K562 (cell line): ENCODE measurements around the gene MRI1. TPM values are rescaled to one million over a fixed set of nuclear protein-coding genes. Genes with fewer than 3 reads are reported as not detected.

ENCODE experiments used
- ASH1L ChIP-seq: fragments of 450-650 bp; IDR thresholded peaks from 2 replicates; pipeline ENCODE4 v1.6.1; 2018; ENCODE audit warnings: borderline replicate concordance, mild to moderate bottlenecking, low read depth; ENCODE audit not compliant: partially characterized antibody
- CGGBP1 ChIP-seq: fragments of 250-450 bp; sonication (Bioruptor Pico); IDR thresholded peaks from 2 replicates; pipeline ENCODE4 v1.9.0; 2021; ENCODE audit warnings: mild to moderate bottlenecking
- CTBP1 ChIP-seq: fragments of 450-650 bp; IDR thresholded peaks from 2 replicates; pipeline ENCODE4 v1.6.1; 2016; ENCODE audit warnings: borderline replicate concordance
- HMG20A ChIP-seq: fragments of 450-650 bp; formaldehyde crosslinking; conservative IDR thresholded peaks from 2 replicates; pipeline ENCODE4 v1.4.0; 2020; ENCODE audit warnings: mild to moderate bottlenecking, mixed read lengths
- MEF2A ChIP-seq: IDR thresholded peaks from 2 replicates; pipeline ENCODE4 v1.6.1; 2011; ENCODE audit warnings: low read depth, mild to moderate bottlenecking, low read length, moderate library complexity; ENCODE audit not compliant: control insufficient read depth
- NFE2L1 ChIP-seq: fragments of 450-650 bp; IDR thresholded peaks from 2 replicates; pipeline ENCODE4 v1.6.1; 2016; ENCODE audit warnings: missing genetic modification characterization, low read depth, mild to moderate bottlenecking, missing compliant biosample characterization, moderate library complexity, borderline replicate concordance
- RFX1 ChIP-seq: fragments of 450-650 bp; IDR thresholded peaks from 2 replicates; pipeline ENCODE4 v1.6.1; 2016; ENCODE audit warnings: mild to moderate bottlenecking, moderate library complexity
- STAT6 ChIP-seq: sonication (generic); formaldehyde crosslinking; IDR thresholded peaks from 2 replicates; pipeline ENCODE4 v1.8.1; 2023; ENCODE audit warnings: mild to moderate bottlenecking, missing genetic modification reagents
- TOE1 ChIP-seq, 2 experiments: fragments of 450-650 bp in 1 of 2; sonication (generic) in 1 of 2; formaldehyde crosslinking in 1 of 2; IDR thresholded peaks; 2 replicates each; pipeline versions ENCODE4 v1.7.1 to v1.8.0; 2016 to 2022; ENCODE audit warnings: borderline replicate concordance in 2 of 2, mild to moderate bottlenecking in 2 of 2, antibody characterized with exemption in 1 of 2, inconsistent platforms in 1 of 2, low read depth in 1 of 2, missing genetic modification reagents in 1 of 2, moderate library complexity in 1 of 2
- YY1 ChIP-seq, 3 experiments: IDR thresholded peaks; 2 replicates each; pipeline ENCODE4 v1.6.1; 2011; ENCODE audit warnings: low read length in 2 of 3, mild to moderate bottlenecking in 2 of 3, moderate library complexity in 2 of 3, borderline replicate concordance in 1 of 3, control low read depth in 1 of 3, low read depth in 1 of 3; ENCODE audit not compliant: insufficient read depth in 3 of 3, insufficient replicate concordance in 2 of 3, control insufficient read depth in 1 of 3, insufficient read length in 1 of 3; ENCODE audit errors: extremely low read depth in 1 of 3
- ZNF24 ChIP-seq: fragments of 450-650 bp; IDR thresholded peaks from 2 replicates; pipeline ENCODE4 v1.6.1; 2016
- ZNF384 ChIP-seq: IDR thresholded peaks from 2 replicates; pipeline ENCODE4 v1.6.1; 2012; ENCODE audit warnings: low read depth, low read length, improper control_type of control experiment
- ZNF57 ChIP-seq: fragments of 450-650 bp; formaldehyde crosslinking; IDR thresholded peaks from 2 replicates; pipeline ENCODE4 v1.4.0; 2020; ENCODE audit warnings: mild to moderate bottlenecking, moderate library complexity
- polyA plus RNA-seq, 8 experiments: library from polyadenylated mRNA; depleted of rRNA in 4 of 8; stranded (reverse) in 5 of 8; unstranded in 3 of 8; fragments of >200 nt; fragmentation: Nextera tagmentation in 2 of 8; fragmentation: Illumina TruSeq in 1 of 8; extraction: Ambion mirVana in 2 of 8; extraction: Trizol in 1 of 8; gene quantifications; 2 replicates each; pipeline versions ENCODE4 v1.2.1 to v1.2.3, GENCODE V29; 2011 to 2014; ENCODE audit warnings: inconsistent platforms in 1 of 8, missing spikeins in 1 of 8
- total RNA-seq, 7 experiments: library from RNA; depleted of rRNA in 6 of 7; stranded (reverse); fragments of >200 nt in 6 of 7; fragmentation: Illumina TruSeq in 2 of 7; extraction: Trizol in 2 of 7; gene quantifications; 2 replicates each; pipeline versions ENCODE4 v1.2.1 to v1.2.3, GENCODE V29; 2011 to 2021; ENCODE audit warnings: low replicate concordance in 1 of 7
- TF ChIP-seq, protein P1 (sequence below): fragments of 200-800 bp; sonication (Bioruptor generic); IDR thresholded peaks from 2 replicates; pipeline ENCODE4 v1.6.1; 2016; ENCODE audit warnings: missing genetic modification characterization, missing compliant biosample characterization
- TF ChIP-seq, protein P2 (sequence below): fragments of 450-650 bp; formaldehyde crosslinking; IDR thresholded peaks from 2 replicates; pipeline ENCODE4 v1.4.0; 2020; ENCODE audit warnings: mild to moderate bottlenecking, moderate library complexity

MRI1 gene
- total and polyA plus RNA-seq, 9 of the 15 experiments (the other 6 are each of a cell fraction or from before 2014, with no cell fraction given), result 5.5 to 57.4 (median 28.2) TPM

GRCh38 chr19:13717194-13717643, 47.1 kb upstream of the MRI1 start (continued):
- TF ChIP-seq TOE1 (IDR thresholded peaks at IDR 0.05; ENCODE audit: borderline replicate concordance) (no peak), TOE1 (CRISPR knock-in tag; IDR thresholded peaks at IDR 0.05; ENCODE audit: borderline replicate concordance, low read depth) (no peak), NFE2L1 (tag) (no peak), HMG20A (CRISPR knock-in tag) (no peak), YY1 (IDR thresholded peaks at IDR 0.05; ENCODE audit: borderline replicate concordance in 1 of 3, control insufficient read depth in 1 of 3, extremely low read depth in 1 of 3, insufficient read depth in 3 of 3, insufficient read length in 1 of 3, insufficient replicate concordance in 2 of 3, low read depth in 1 of 3, low read length in 2 of 3) (peak in 1 of 3 experiments; percentile 15), STAT6 (CRISPR knock-in tag) (no peak), CGGBP1 (CRISPR knock-in tag) (no peak), ZNF57 (CRISPR knock-in tag) (no peak), ASH1L (no peak), MEF2A (no peak), ZNF384 (peak; percentile 77), RFX1 (no peak), ZNF24 (0 out of 2 replicates have a peak, but pooled peaks have one; percentile 25), CTBP1 (peak; percentile 57; the same call in 1 of the 2 replicates)
- TF ChIP-seq, protein P1, sequence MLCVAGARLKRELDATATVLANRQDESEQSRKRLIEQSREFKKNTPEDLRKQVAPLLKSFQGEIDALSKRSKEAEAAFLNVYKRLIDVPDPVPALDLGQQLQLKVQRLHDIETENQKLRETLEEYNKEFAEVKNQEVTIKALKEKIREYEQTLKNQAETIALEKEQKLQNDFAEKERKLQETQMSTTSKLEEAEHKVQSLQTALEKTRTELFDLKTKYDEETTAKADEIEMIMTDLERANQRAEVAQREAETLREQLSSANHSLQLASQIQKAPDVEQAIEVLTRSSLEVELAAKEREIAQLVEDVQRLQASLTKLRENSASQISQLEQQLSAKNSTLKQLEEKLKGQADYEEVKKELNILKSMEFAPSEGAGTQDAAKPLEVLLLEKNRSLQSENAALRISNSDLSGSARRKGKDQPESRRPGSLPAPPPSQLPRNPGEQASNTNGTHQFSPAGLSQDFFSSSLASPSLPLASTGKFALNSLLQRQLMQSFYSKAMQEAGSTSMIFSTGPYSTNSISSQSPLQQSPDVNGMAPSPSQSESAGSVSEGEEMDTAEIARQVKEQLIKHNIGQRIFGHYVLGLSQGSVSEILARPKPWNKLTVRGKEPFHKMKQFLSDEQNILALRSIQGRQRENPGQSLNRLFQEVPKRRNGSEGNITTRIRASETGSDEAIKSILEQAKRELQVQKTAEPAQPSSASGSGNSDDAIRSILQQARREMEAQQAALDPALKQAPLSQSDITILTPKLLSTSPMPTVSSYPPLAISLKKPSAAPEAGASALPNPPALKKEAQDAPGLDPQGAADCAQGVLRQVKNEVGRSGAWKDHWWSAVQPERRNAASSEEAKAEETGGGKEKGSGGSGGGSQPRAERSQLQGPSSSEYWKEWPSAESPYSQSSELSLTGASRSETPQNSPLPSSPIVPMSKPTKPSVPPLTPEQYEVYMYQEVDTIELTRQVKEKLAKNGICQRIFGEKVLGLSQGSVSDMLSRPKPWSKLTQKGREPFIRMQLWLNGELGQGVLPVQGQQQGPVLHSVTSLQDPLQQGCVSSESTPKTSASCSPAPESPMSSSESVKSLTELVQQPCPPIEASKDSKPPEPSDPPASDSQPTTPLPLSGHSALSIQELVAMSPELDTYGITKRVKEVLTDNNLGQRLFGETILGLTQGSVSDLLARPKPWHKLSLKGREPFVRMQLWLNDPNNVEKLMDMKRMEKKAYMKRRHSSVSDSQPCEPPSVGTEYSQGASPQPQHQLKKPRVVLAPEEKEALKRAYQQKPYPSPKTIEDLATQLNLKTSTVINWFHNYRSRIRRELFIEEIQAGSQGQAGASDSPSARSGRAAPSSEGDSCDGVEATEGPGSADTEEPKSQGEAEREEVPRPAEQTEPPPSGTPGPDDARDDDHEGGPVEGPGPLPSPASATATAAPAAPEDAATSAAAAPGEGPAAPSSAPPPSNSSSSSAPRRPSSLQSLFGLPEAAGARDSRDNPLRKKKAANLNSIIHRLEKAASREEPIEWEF (CRISPR knock-in tag), result no peak
- TF ChIP-seq, protein P2, sequence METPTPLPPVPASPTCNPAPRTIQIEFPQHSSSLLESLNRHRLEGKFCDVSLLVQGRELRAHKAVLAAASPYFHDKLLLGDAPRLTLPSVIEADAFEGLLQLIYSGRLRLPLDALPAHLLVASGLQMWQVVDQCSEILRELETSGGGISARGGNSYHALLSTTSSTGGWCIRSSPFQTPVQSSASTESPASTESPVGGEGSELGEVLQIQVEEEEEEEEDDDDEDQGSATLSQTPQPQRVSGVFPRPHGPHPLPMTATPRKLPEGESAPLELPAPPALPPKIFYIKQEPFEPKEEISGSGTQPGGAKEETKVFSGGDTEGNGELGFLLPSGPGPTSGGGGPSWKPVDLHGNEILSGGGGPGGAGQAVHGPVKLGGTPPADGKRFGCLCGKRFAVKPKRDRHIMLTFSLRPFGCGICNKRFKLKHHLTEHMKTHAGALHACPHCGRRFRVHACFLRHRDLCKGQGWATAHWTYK (CRISPR knock-in tag), result no peak
